ENCODE measurements around the gene CLSTN2.

CLSTN2 gene

DNA sequence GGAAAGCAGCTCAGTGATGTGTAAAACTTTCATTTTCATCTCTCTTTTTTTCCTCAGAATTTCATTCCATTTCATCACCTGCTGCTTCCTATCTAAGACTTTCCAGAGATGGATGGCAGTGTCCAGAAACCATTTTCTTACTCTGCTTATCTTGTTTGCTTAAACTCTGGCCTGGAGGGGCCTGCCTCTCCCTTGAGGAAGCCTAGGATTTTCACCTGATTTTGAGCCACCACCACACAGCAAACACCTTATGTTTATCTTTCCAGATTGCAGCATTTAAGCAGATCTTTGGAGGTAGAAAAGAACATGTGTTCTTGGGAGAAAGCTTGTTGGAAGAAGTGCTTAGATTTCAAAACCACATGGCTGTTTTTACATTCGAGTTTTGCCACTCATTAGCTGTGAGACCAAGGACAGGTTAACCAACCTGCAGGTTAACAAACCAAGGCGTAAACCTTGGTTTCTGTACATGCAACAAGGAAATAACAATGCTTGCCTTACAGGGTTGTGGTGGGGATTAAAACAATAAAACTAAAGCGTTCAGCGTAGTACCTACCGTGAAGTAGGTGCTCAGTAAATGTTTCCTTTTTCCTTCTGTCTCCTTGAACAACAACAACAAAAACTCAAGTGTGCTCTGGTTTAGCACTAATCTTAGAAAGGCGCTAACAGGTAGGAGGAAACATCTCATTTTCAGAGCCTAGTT lies 120.3 kb downstream of the CLSTN2 start:
- DNase-seq, result no peak

DNA sequence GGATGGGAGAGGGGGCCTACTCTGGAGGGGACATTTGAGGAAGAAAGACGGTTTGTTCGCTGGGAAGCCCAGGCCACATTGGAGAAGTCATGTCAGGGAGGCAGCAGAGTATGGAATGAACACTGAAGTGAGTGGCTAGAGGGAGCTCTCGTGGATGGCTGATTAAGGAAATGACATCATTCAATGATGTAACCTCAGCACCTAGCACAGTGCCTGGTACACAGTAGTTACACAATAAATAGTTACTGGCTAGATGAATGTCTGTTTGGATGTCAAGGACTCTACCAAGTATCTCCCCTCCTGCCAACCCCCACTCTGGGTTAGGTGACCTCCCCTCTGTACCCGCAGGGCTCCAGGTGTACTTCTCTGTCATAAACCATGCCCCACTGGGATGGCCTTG lies 121.1 kb downstream of the CLSTN2 start:
- DNase-seq, result no peak

DNA sequence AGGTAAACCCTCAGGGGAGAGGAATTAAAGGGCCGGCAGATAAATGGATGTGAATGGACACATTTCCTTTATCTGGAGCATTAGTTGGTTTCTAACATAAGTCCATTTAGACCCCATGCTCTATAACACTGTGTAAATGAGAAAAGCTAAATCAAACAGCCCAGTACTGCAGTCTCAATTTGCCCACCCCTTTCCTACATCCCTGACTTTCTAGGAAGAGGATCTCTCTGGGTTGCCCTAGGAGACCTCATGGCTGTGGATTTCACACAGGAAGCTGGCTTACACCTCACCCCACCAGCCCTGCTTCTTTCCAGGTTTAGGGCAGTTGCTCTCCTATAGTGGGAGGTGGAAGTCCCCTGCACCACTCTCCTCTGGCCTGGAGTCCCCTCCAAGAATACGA lies 126.2 kb downstream of the CLSTN2 start:
- no peak for DNase-seq

DNA sequence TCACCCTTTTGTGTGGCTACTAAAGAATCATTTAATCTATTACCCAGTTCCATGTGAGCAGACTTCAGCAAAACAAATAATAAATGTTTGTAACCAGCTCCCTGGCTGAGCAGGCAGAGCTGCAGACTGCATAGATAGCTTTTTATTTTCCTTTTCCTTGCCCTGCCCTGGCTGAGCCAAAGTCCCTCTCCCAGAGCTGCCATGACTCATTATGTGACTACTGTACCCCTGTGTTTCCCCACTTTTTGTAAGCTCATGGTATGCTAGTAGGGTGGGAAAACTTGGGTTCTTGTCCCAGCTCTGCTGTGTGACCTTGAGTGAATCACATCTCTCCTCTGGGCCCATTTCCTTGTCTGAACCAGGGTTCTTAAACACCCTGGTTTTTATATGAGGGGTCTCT lies 127.5 kb downstream of the CLSTN2 start:
- DNase-seq, result no peak

DNA sequence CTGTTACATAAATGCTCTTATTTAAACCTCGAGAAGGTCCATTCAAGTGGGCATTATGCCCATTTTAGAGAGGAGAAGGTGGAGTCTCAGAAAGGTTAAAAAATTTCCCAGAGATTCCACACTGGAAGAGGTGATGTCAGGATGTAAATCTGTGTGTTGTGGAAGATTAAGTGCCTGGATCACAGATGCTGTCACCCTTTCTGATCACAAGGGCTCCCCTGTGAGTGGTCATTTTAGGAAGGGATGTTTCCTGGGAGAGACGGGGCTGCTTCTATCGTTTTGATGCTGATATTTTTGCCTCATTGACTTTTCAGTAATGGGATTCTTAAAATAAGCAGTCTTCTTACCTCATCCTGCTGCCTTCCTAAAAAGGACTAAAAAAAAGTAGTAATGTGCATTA lies 132.5 kb downstream of the CLSTN2 start:
- DNase-seq, result no peak

DNA sequence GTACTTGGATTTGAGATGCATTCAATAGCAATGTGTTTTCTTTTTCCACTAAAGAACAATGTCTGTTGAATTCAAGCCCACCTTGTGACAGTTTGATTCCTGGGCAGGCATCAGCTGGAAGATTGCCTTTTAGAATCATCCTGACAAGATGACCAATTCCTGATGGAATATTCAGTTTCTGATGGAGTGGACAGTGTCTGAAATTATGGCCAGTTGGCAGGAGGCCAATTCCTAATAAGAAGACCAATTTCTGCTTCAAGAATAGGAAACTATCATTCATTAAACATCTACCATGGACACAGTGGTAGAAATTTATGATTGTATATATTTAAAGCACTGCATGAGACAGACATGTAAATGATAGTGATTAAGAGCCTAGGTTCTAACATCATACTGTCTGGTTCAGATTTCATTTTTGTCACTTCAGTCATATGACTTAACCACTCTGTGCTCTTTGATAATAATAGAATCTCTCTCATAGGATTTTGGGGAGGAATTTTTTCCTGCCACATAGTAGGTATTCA lies 133.6 kb downstream of the CLSTN2 start:
- no peak for DNase-seq

DNA sequence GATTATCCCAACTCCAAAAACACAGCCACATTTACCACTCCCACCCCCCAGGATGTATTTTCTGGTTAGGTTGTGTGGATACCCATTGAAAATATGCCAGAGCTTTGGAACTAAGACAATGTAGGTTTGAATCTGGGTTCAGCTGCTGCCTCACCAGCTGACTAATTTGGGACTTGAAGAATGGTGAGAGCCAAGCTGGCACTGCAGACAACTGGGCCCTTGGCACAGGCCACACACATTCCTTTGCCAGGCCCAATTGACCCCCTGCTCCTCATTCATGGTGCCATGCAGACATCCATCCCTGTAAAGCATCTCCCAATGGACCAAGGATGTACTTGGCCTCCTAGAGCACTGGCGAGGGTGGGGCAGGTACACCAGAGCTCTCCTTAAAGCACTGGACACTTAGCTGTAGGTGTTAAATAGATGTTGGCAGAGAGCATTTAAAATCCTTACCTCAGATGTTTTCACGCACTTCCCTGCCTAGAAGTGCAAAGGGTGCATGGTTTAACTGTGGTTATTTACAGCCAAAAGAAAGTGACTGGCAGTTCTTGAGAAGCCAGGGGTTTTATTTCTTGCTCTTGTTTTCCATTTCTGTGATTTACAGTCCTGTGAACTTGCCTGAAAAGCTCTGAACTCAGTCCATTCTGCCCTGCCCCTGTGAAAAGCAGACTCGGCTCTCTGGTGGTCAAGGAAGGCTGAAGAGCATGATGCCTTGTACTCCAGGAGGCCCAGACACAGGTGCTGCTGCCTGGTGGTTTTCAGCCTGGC lies 138.5 kb downstream of the CLSTN2 start:
- DNase-seq, result no peak

DNA sequence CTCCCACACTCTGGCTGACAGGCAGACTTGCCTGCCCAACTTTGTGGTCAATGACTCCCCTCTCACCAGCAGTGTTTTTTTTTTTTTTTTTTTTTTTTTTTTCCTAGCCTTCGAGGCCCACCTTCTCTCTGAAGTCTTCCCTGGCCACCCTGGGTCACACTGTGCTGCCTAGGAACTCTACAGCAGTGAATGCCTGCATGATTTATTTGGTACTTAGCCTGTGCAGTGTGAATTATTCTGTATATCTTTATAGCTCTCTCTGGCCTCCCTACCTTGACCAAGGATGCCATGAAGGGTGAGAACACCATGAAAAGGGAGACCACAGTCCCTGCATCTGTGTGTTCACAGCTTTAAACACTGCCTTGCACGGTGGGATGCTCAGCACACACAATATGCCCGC lies 141.6 kb downstream of the CLSTN2 start:
- no peak for DNase-seq

DNA sequence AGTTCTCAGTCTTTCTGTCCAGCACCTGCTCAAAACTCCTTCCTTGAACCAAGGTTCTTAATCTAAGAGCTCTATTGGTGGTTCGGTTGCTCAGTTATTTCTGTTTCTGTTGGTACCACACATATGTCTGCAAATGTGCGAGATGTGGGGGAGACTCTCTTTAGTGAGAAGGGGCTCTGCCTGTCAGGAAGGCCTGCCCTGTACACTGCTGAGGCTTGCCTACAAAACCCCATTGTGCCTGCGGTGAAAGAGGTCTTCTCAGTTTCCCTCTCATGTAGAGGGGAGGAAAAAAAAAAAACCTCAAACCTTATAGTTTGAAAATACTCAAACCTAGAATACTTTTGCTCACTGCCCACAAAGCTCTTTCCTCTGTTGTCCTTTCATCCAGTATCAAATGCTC lies 142.4 kb downstream of the CLSTN2 start:
- DNase-seq, result no peak

DNA sequence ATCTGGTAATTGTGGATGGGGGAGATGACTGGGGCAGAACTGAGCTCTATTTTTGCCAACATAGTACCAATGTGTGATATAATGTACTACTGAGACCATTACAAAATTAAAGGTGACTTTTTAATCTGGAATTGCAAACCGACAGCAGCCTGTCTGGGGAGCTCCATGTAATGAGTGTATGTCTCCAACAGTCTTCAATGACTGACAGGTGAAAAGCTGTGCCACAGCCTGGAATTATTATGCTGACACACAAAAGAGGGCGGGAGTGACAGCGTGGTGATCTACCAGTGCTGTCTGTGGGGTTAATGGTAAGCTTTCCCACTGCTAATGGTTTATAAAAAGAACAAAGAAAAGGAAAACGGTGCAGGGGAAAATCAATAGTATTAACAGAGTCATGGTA lies 143.4 kb downstream of the CLSTN2 start:
- DNase-seq, result no peak

DNA sequence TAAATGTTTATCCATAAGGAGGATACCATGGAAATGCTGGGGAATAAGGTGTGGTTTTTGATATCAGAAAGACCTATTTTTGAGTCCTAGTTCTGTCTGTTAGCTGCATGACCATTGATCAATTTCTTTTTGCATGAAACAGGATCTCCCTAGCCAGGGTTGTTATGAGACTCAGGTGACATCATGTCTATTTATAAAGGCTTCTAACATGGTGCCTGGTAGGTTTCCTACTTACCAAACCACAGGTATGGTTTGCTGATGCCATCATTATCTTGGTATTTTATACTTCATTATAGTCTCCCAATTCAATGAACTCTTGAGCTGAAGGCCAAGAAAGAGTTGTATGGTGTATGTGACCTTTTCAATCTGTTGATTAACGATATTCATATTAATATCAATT lies 144.0 kb downstream of the CLSTN2 start:
- DNase-seq, result no peak

DNA sequence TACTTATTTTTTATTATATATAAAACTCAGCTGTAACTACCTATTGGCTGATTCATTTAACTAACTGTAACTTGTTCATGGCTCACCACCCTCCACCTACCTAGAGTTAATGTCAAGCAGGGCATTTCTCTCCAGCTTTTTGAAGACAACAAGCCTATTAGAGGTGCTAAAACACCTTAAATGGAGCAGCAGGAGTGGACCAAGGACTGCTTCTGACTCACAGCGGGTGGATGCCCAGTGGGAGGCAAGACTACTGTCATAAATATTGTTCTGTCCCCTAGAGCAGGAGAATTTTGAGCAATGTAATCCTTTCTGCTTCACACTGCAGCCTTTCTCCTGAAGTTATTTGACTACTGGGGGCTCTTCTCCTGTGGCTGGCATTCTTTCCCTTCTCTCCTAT lies 146.9 kb downstream of the CLSTN2 start:
- DNase-seq, result no peak

DNA sequence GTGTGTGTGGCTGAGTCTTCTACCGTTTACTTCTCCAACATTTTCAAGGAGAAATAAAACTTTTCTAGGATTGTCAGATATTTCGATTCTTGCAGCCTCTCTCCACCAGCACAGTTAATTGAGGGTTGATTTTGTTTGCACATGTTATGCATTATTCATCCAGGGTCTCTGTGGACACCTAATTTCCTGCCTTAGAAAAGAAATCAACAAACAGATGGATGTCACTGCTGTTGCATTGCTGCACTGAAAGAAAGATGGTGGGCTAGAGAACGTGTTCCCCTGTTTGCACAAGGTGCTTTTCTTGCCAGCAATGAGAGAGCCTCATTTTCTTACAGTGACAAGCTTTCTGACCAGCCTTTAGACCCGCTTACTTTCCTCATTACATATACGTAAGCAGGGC lies 150.0 kb downstream of the CLSTN2 start:
- no peak for DNase-seq

DNA sequence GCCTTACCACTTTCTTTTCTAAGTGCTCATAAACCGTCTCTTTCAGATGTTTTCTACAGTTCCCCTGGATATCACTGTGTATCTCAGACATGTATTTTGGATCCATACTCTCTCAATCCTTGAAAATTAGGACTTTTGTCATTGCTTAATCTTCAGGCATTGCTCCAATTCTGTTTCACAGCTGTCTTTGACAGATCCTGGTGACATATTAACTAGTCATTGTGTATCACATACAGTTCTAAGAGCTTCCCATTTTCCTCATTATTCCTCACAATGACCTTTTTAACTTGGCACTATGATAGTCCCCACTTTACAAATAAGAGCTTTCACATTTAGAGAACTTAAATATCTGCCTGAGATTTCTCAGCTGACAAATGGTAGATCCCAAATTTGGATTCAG lies 151.7 kb downstream of the CLSTN2 start:
- no peak for DNase-seq

DNA sequence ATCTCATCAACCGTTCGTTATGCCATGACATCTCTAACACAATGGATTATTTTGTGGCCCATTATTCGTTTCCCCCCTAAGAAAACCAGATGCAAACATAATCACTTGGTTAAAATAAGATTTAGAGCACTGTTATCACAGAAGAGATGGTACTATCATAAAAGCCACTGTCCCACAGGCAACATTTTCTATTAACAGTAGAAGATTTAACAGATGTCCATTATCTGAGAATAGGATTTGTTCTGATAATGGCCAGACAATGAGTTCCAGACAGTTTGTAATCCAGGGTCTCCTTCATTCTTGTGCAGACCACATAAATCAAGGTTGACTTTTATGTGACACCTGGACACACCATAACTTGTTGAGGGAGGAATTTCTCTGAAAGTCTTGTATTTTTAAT lies 153.1 kb downstream of the CLSTN2 start:
- no peak for DNase-seq

DNA sequence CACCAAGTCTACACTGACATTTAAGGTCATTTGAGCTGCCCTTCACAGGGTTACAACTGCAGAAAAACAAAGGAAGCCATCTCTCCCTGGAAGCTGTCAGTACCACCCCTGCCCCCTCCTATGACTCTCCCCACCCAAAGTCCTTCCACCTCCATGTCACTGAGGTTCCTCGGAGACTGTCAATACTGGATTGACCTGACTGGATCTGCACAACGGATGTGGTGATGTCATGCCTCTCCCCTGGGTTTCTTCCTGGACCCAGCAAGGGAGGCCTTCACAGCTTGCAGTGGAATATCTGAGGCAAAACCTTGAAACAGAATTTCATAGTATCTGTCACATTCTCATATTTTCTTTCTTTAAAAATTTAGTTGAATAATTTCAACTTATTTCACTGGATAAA lies 153.5 kb downstream of the CLSTN2 start:
- no peak for DNase-seq

DNA sequence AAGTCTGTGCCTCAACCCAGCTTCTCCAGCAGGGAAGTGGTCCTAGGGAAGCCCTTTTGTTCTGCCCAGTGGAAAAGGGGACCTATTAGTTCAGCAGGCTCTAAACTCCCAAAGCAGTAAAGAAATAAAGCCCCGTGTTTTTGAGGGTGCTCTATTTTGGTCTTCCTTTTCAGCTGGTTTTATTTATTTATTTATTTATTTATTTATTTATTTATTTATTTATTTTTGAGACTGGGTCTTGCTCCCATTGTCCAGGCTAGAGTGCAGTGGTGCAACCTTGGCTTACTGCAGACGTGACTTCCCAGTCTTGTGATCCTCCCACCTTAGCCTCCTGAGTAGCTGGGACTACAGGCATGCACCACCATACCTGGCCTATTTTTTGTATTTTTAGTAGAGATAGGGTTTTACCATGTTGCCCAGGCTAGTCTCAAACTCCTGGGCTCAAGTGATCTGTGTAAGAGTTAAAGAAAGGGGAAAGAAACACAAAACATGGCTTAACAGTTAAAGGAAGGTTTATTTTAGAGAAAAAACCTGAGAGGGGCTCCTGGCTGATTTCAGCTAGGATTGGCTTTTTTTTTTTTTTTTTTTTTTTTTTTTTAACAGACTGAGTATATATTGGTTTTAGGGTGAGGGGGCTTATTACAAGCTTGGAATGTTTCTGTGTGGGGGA lies 154.6 kb downstream of the CLSTN2 start:
- DNase-seq, result no peak

DNA sequence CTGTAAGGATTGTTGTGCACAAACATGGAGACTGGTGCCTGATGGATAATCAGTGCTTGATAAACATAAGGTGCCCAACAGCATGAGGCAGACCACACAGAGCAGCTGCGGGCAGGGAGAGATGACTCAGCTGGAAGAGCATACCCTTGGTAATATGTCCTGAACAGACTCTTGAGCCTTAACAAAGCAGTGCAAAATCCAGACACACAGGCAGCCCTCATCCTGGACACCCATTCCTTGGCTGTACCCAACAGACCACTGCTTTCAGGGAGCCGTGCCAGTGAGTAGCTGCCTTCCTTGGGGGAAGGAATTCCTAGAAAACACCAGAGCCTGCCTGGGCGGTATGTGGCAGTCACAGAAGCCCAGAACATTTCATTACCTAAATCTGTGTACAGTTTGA lies 156.2 kb downstream of the CLSTN2 start:
- DNase-seq, result peak; percentile 26

DNA sequence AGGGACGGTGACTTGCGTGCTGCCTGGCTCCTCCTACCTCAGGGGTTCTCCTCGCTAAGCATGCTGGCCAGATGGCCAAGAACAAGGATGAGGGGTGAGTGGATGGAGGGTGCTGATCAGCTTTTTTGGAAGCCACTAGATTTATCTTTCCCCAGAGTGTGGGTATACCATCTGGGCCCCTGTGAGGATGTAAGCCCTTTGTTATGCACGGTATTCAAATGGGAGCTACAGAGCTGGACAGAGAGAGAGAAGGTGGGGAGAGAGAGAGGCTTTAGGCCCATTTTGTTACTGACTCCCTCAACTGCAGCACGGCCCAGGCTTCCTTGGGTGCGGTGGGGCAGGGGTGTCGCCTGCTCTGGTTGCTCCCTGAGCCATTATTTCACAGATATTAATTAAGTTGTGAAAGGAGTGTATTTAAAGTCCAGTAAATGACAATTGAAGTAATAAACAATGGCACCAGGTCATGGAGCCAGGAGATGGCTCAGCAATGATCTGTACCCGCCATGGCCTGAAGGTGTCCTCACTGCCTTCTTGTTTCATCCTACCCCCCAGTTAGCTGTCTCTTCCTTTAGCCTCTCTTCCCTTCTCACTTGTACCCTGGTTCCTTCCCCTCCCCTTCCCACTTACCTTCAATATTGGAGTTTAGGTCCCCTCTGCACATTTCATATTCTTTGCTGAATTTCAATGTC lies 158.0 kb downstream of the CLSTN2 start:
- no peak for DNase-seq

DNA sequence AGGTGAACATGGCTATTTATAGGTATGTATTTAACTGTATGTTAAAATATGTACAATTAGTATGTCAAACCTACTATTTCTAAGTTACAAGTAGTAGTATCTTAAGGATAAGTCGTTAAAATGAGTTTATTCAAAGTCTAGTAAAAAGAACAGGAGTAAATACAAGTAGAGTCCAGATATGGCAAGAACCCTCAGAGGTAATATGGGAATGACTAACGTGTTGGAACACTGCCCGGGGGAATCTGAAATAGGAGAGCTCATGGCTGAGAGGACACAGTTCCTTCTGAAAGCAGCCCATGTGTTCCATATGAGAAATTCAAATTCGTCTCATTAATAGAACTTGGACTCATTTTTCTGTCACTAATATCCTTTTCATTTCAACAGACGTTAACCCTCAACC lies 158.8 kb downstream of the CLSTN2 start:
- peak; percentile 85 for DNase-seq

DNA sequence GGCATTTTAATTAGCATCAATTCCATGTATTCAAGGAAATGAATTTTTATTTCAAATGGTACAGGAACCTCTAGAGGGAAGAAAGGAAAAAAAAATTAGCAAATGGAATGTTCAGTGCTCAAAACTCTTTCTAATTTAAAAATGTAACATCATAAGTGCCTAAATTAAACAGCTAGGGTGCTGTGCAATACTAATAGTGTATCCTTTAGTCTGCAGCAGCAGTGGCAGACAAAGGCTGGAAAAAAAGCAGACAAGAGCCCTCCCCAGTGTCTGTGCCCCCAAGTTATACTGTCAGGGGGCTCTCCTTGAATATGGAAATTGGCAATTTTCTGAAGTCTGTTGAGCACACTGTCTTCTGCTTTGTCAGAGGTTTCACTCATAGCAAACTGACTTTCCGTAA lies 159.5 kb downstream of the CLSTN2 start:
- DNase-seq, result no peak

DNA sequence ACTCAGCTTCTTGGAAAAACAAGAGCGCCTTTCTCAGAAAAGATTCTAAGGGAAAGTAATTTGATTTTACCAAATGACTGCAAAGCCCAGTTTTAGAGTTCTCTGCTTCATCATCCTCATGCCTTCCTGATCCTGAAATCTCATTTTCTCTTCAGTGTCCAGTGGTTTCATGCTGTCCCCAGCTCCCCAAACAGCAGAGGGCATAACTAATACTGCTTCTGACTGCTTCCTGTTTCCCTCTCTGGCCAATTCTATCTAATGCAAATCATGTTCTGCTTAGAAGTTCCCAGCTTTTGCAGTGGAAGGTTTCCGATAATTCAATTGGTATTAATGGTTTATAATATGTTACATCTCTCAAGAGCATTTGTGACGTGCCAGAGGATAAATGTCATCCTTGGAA lies 161.1 kb downstream of the CLSTN2 start:
- DNase-seq, result no peak

DNA sequence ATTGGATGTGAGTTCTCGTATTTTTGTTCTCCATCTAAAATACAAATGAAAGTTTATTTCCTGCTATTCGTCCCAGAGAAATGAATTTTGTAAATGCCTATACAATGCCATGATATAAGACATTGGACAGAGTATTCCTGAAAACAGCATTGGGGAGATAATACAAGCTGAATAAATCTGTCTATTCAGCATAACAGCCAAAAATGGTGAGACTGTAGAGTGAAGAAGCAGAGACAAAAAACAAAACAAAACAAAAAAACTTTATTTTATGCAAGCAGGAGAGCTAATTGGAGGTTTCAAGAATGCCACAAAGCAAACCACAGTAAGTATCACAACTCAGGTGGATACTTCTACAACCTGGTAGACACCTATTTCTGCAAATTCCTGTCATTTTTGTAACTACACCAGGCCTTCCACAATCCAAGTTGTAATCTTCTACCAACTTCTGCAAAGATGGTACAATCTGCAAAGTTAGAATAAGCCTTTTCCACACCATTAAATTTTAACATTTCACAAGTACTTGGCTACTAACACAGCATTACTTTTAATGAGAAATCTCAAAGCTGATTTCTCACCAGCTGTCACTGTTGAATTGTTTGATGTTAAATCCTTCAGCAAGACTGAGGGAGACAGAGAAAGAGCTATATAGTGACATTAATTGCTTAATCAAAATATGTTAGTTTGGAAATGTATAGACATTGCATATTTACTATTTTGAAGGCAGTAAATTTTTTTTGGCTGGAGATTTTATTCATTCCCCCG lies 163.1 kb downstream of the CLSTN2 start:
- no peak for DNase-seq
